Tongue (tissue), 2 donors: Measurements from ENCODE around the gene PMS1. TPM values are rescaled to one million over a fixed set of nuclear protein-coding genes. Genes with fewer than 3 reads are reported as not detected.
"Not testable (repeated sequence)": the region's sequence is repeated elsewhere in the genome, so short reads cannot be mapped to it uniquely, and the experiment has no call there.

Experiments
- DNase-seq: peaks from one replicate; pipeline ENCODE4 v3.0.0-alpha.2; 2015
- total RNA-seq: library from RNA; depleted of rRNA; stranded (reverse); fragments of >200 nt; gene quantifications from one replicate; pipeline ENCODE4 v1.2.3, GENCODE V29; 2014

PMS1 gene
- 31.3 TPM for total RNA-seq

DNA sequence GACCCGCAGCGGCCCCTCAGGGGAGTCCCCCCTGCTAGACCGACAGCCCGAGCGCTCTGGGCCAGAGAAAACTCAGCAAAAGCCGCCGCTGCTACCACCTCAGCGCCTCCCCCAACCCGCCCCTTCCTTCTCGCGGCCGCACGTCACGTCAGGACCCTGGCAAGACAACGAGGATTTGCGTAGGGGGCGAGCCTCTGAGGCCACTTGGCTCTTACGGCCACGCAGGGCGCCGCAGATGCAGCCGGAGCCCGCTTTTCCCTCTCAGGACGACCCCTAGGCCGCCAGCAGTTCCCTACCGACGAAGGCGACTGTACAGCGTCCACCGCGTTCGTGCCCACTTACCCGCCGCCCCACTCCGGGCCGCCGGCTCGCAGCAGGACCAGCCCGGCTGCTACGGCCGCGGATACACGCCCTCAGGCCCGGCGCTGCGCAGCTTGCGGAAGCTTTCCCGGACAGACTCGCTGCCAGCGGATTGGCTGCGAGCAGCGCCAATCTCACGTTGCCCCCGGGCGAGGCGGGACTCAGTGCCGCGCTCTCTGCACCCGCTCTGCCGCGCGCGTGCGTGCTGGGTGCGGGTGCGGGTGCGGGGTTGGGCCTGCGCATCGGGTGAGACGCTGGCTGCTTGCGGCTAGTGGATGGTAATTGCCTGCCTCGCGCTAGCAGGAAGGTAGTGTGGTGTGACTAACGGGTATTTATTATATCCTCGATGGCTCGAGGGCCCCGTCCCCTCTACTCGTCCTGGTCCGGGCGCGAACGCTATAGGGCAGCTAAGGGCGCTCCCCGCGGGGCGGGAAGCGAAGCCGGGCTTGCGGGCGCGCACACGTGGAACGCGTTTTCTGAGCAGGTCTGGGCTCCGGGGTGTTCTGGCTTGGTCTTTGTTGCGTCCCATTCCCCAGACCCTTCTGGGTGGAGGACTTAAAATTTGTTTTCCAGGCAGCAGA, at the start of gene PMS1, which contains the start of gene ORMDL1:
Gene PMS1 (plus strand): TSS at position 524 of the 941 bp plus-strand sequence. CDS start 7,360 bp downstream, outside the sequence.
Gene ORMDL1 (minus strand): TSS at position 413 of the 941 bp plus-strand sequence. CDS start 1,744 bp downstream, outside the sequence.
- DNase-seq = peak; percentile 98

DNA sequence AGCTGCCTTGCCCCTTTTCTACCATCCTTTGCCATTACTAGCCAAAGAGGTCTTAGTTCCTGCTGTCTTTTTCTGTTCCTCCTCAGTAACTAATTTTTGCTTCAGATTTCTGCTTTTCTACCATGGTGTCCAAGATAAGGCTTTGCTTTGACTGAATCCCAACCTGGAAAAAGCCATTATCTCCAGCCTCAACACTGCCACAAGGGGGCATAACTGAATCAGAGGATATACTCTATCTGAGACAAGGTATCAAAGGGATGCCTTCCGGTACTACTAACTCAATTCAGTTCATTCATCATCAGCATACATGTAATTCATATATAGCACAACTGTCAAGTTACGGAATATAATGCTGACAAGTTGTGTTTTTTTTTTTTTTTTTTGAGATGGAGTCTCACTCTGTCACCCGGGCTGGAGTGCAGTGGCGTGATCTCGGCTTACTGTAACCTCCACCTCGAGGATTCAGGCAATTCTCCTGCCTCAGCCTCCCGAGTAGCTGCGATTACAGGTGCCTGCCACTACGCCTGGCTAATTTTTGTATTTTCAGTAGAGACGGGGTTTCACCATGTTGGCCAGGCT, 33.1 kb upstream of the PMS1 start:
- DNase-seq = peak; percentile 31

DNA sequence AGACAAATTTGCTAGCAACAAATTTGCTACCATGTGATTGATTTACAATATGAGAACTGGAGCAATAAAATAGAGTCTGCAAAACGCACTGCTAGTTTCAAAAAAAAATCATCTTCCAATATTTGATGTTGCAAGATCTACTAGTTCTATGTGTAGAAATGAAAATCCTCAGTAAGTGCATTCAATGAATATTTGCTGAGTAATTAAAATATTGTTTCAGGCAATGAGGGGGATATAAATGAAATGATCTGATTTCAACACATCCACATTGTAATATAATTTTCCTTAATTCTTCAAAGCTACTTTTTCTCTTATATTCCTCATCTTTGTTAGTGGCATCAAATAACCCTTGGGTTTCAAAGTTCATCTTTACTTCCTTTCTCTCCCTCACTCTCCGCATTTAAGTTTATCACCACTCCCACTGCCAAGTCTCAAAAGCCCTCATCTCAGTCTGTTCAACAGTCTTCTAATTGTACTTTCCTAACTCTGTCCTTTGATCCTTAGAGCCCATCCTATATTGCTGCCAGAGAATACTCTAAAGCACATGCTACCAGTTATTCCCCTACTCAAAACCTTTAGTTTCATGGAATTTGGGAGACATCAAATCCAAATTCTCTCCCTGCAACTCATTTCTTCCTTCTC, 27.8 kb upstream of the PMS1 start:
- no peak for DNase-seq

GRCh38 chr2:189760154-189760553, 24.1 kb upstream of the PMS1 start:
- DNase-seq = not testable (repeated sequence)

DNA sequence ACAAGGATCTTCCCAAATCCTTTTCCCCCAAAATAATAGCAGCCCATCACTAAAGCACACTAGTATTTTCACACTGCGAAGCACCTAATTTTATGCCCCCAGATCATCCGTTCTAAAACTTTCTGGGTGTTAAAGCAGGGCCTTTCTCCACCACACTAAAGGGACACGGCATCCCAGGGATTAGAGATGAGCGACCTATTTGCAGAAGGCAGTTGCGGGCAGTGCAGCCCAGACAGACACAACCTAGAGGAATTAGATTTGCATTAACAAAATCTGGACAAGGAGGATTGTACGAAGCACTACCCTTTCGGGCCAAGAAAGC, 22.1 kb upstream of the PMS1 start:
- no peak for DNase-seq

GRCh38 chr2:189762551-189763298, 21.5 kb upstream of the PMS1 start, which contains the start of gene OSGEPL1:
Gene OSGEPL1 (minus strand): TSS chr2:189762792. CDS start chr2:189761640, 1,152 bp downstream.
- DNase-seq = peak; percentile 97

GRCh38 chr2:189763908-189764661, 20.2 kb upstream of the PMS1 start:
- peak; percentile 11 for DNase-seq

- DNase-seq = no peak
These were observed 13.5 kb upstream of the PMS1 start for GRCh38 chr2:189770590-189771322.

GRCh38 chr2:189772212-189772611, 12.0 kb upstream of the PMS1 start:
- DNase-seq = no peak

GRCh38 chr2:189782221-189782671, 2.0 kb upstream of the PMS1 start:
- no peak for DNase-seq

DNA sequence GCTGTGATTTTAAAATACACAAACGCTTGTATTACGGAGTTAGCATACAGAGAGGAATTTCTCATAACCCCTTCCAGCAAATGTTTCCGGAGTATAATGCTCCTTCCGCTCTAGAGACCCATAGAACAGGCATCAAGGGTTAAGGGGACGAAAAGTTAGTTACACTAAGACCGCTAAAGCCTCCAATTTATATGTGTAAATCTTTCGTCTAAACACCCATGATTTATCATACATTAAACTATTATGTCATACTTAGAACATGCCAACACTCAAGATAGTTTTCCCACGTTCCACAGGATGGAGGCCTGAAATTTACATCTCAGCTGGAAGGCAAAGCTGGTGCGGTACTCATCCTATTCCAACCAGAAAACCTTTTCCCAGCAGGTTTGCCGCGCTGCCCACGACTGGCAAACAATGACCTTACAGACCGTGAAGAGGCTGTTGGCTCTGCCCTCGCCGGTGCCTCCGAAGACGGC, 761 bp upstream of the PMS1 start:
- DNase-seq = peak; percentile 65

GRCh38 chr2:189791338-189792042, 7.2 kb downstream of the PMS1 start:
- DNase-seq = no peak

DNA sequence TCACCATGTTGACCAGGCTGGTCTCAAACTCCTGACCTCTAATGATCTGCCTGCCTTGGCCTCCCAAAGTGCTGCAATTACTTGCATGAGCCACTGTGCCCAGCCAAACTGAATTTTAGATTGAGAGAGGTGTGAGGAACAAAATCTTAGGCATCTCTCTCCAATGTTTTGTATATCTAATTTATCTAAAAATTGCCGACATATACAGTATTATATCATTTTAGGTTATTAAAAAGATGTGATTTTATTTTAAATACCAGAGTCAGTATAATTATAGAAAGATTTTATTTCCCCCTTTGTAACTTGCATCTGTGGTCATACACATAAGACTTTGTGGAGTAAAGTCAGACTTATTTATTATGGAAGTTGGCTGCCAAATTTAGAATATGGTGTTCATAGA, 10.1 kb downstream of the PMS1 start:
- no peak for DNase-seq

- DNase-seq = no peak
These were observed 13.7 kb downstream of the PMS1 start for GRCh38 chr2:189797902-189798301.

- DNase-seq = peak; percentile 56
These were observed 14.2 kb downstream of the PMS1 start for GRCh38 chr2:189798312-189799029.

GRCh38 chr2:189799030-189799331, 14.7 kb downstream of the PMS1 start:
- DNase-seq = no peak

- DNase-seq = no peak
These were observed 15.3 kb downstream of the PMS1 start for GRCh38 chr2:189799531-189799930.

DNA sequence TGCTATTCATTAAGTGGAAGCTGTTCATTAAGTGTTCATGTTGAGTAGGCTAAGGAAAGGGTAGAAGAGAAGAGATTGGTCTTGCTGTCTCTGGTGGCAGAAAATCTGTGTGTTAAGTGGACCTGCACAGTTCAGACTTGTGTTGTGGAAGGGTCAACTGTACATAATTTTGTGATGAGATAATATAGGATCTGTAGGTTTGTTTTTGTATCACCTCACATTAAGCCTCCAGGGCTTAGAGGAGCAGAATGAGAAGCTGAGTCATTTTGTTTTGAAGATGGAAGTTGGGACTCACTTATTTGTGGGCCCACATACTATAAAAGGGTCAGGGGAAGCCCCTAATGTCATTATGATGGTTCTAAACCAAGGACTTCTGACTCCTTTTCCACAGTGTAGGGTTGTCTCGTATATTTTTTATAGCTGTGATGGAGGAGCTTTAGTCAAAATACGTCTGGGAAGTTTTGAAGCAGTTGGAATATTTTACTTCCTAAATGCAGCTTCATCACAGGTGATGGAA, 18.2 kb downstream of the PMS1 start:
- no peak for DNase-seq

- DNase-seq = no peak
These were observed 19.2 kb downstream of the PMS1 start for GRCh38 chr2:189803431-189803830.
